Mucosa of descending colon (tissue), 3 donors: ENCODE results near the gene NDST4. TPM values are rescaled to one million over a fixed set of nuclear protein-coding genes. Genes with fewer than 3 reads are reported as not detected.

Source experiments
- ATAC-seq: fragments of 200-7000 bp; cut with Tn5 transposase; one replicate; pipeline ENCODE4 v1.9.1; 2020; ENCODE audit warnings: mild to moderate bottlenecking, moderate library complexity
- DNase-seq, 3 donors: peaks; one replicate each; pipeline ENCODE4 v3.0.0-alpha.2; 2020
- H3K36me3 ChIP-seq: fragments of 200-600 bp; one replicate; pipeline ENCODE4 v1.8.0; 2021; ENCODE audit warnings: low read depth, mild to moderate bottlenecking
- H3K4me1 ChIP-seq: fragments of 200-600 bp; one replicate; pipeline ENCODE4 v1.8.0; 2021; ENCODE audit warnings: low read depth, mild to moderate bottlenecking
- H3K4me3 ChIP-seq: fragments of 200-600 bp; one replicate; pipeline ENCODE4 v1.8.0; 2021; ENCODE audit warnings: mild to moderate bottlenecking
- H3K9me3 ChIP-seq: fragments of 200-600 bp; one replicate; pipeline ENCODE4 v1.8.0; 2021; ENCODE audit warnings: mild to moderate bottlenecking
- intact Hi-C, 2 donors: fragments of 100-400 bp; cut with DNase I in 1 of 2; cut with micrococcal nuclease in 1 of 2; formaldehyde crosslinking; loops; one replicate each; pipeline versions ENCODE4 v1.11.0 to v1.11.1; 2022; cut with DNase I, micrococcal nuclease
- long read RNA-seq, 2 donors: library from polyadenylated mRNA; unstranded; transcript quantifications; one replicate each; pipeline ENCODE4 v2.0.0, GENCODE V29; 2019 to 2021
- total RNA-seq, 3 donors: library from RNA; stranded (reverse); fragmentation: NEBNext Ultra II Directional in 2 of 3; extraction: Animal tissue kit (Norgen Biotek cat#: 25700) in 2 of 3; gene quantifications; one replicate each; pipeline versions ENCODE4 v1.2.1 to v1.2.4, GENCODE V29; 2021 to 2023
- TF ChIP-seq, protein P1 (sequence below): fragments of 200-600 bp; IDR thresholded peaks from one replicate; pipeline ENCODE4 v1.8.0; 2022; ENCODE audit warnings: antibody characterized with exemption, mild to moderate bottlenecking
- donor health status: DM: no; HTN: no; CAD: no; lungs with moderate emphysema.
- donor health status: DM: no; HTN: no; CAD: no.
- donor health status: DM: no; HTN: yes; CAD: no.

NDST4 gene
- under 1 TPM in 1 of 3 donors, not detected in 2; 0.20 TPM for total RNA-seq
- long read RNA-seq, donor 1, result 0 reads
- long read RNA-seq, donor 2, result 0 reads

- peak in 1 of 3 donors; percentile 4 for DNase-seq
- no peaks in the 10 kb centered on the region for H3K9me3 ChIP-seq
- H3K4me1 ChIP-seq, result no peaks in the 10 kb centered on the region
- intact Hi-C loops, result no loop called here
- no peak within 1 kb of the TSS for H3K4me3 ChIP-seq
- no peaks in the 10 kb centered on the region for H3K36me3 ChIP-seq
- ATAC-seq, result peak; percentile 60
- TF ChIP-seq, protein P1, sequence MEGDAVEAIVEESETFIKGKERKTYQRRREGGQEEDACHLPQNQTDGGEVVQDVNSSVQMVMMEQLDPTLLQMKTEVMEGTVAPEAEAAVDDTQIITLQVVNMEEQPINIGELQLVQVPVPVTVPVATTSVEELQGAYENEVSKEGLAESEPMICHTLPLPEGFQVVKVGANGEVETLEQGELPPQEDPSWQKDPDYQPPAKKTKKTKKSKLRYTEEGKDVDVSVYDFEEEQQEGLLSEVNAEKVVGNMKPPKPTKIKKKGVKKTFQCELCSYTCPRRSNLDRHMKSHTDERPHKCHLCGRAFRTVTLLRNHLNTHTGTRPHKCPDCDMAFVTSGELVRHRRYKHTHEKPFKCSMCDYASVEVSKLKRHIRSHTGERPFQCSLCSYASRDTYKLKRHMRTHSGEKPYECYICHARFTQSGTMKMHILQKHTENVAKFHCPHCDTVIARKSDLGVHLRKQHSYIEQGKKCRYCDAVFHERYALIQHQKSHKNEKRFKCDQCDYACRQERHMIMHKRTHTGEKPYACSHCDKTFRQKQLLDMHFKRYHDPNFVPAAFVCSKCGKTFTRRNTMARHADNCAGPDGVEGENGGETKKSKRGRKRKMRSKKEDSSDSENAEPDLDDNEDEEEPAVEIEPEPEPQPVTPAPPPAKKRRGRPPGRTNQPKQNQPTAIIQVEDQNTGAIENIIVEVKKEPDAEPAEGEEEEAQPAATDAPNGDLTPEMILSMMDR, result no peak
These were observed at the start of gene NDST4 for GRCh38 chr4:115113506-115114106. NDST4 (minus strand) TSS chr4:115113620; CDS start chr4:115077036, 36,584 bp downstream.

DNA sequence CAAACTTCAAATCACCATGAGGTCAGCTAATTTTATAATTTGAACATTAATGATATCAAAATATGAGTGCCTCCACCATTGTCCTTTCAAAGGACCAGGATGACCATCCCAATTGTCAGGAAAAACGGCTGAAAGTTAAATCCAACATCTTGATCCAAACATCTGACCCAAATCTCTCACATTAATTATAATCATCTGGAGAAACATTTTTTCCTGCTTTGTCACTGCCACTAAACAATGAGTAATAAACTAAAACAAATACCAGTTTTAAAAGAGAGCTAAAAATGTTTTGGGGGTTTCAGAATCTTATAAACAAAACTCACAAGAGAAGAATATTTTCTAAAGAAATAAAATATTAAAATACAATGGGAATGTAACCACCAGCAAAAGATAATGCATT is 45.7 kb upstream of the NDST4 start:
- TF ChIP-seq, protein P1, result no peak
- intact Hi-C loops, result no loop called here
- Histone ChIP-seq H3K4me3 (no peak overlapping the region), H3K4me1 (no peaks in the 10 kb centered on the region), H3K9me3 (no peaks in the 10 kb centered on the region), H3K36me3 (no peaks in the 10 kb centered on the region)
- no peak for ATAC-seq
- DNase-seq, result no peak

DNA sequence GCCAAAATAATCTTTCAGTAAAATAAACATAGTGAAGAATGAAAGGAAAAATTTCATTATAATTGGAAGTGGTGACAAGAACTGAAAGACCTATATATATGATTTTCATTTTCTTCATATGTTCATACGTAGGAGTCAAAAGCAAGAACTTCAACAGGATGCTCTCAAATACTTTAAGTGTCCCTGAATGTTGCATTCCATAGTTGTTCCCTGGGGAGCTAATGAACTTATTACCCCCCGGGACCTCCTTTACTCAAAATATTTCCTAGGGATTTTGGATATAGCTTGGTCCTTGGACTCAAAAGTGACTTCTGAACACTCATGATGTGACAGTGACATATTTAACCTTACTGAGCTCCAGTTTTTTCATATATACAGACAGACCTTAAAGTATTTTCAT is 44.9 kb upstream of the NDST4 start:
- no peaks in the 10 kb centered on the region for H3K4me1 ChIP-seq

DNA sequence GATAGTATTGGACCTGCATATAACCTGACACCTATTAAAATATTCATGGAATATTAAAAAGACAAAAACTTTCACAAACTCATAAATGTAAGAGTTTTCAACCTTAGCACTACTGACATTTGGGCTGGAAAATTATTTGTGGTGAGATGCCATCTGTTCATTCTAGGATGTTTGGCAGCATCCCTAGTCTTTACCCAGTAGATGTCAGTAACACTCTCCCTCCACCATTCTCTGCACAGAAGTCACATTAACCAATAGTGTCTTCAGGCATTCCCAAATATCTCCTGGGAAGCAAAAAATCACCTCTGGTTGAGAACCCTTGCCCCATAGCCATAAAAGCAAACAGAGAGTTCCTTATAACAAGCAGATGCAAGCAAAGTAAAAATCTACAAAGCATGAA is 41.4 kb upstream of the NDST4 start:
- intact Hi-C loops, result no loop called here
- H3K36me3 ChIP-seq, result no peaks in the 10 kb centered on the region
- DNase-seq (no peak), ATAC-seq (no peak)
- no peaks in the 10 kb centered on the region for H3K4me1 ChIP-seq
- TF ChIP-seq, protein P1, result no peak
- H3K9me3 ChIP-seq, result no peaks in the 10 kb centered on the region
- H3K4me3 ChIP-seq, result no peak overlapping the region

More for the DNA sequence above, 44.9 kb upstream of the NDST4 start:
- ATAC-seq (no peak), DNase-seq (no peak)
- Histone ChIP-seq H3K36me3 (no peaks in the 10 kb centered on the region), H3K4me3 (no peak overlapping the region), H3K9me3 (no peaks in the 10 kb centered on the region)
- intact Hi-C loops, result no loop called here
- TF ChIP-seq, protein P1, result no peak

GRCh38 chr4:115152965-115153364 is 39.5 kb upstream of the NDST4 start:
- H3K4me3 ChIP-seq, result no peak overlapping the region
- DNase-seq (no peak), ATAC-seq (no peak)
- no peaks in the 10 kb centered on the region for H3K4me1 ChIP-seq
- TF ChIP-seq, protein P1, result no peak
- intact Hi-C loops, result no loop called here
- no peaks in the 10 kb centered on the region for H3K36me3 ChIP-seq
- no peaks in the 10 kb centered on the region for H3K9me3 ChIP-seq
